SIG-M5 treated with dmso at 0.1 percent for 504 hours (cell line): Measurements from ENCODE around the gene UBE2G1.
"Not testable (repeated sequence)": the region's sequence is repeated elsewhere in the genome, so short reads cannot be mapped to it uniquely, and the experiment has no call there.

Experiments
- DNase-seq: peaks from one replicate; lab custom pipeline; 2025; ENCODE audit not compliant: unreplicated experiment; lab: John Stamatoyannopoulos, UW

The UBE2G1 gene

DNA sequence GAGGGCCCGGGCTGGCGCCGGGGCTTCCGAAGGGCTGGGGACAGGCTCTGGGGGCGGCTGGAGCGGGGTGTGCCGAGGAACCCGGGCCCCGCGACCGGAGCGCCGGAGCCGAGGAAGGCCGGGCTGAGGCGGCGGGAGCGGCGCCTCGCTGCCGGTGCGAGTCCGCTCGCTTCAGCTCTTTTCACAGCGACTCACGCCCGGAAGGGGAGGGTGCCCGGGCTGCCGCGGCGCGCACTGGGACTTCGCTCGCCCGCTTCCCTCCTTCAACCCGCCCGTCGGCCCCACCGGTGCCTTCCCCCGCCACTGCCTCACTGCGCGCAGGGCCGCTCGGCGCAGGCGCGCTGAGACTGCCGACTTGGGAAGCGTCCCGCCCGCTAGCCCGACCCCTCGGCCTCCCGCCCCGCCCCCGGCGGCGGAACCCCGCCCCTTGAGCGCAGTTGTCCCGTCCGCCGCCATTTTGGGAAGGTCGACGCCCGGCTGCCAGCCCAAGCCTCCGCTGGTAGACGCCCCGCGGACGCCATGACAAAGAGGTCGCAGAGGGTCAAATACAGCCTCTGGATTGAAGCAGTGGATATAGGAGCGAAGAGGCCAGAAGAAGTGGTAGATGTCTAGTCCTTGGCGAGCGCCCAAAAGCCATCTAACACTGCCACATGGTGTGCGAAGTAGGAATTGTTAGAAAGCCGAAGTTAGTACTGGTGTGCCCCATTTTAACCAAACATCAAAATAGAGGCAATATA lies at the start of gene UBE2G1:
Gene UBE2G1 (minus strand): TSS at position 349 of the 737 bp plus-strand sequence. CDS start 359 bp downstream, outside the sequence.
- DNase-seq, result peak; percentile 91

DNA sequence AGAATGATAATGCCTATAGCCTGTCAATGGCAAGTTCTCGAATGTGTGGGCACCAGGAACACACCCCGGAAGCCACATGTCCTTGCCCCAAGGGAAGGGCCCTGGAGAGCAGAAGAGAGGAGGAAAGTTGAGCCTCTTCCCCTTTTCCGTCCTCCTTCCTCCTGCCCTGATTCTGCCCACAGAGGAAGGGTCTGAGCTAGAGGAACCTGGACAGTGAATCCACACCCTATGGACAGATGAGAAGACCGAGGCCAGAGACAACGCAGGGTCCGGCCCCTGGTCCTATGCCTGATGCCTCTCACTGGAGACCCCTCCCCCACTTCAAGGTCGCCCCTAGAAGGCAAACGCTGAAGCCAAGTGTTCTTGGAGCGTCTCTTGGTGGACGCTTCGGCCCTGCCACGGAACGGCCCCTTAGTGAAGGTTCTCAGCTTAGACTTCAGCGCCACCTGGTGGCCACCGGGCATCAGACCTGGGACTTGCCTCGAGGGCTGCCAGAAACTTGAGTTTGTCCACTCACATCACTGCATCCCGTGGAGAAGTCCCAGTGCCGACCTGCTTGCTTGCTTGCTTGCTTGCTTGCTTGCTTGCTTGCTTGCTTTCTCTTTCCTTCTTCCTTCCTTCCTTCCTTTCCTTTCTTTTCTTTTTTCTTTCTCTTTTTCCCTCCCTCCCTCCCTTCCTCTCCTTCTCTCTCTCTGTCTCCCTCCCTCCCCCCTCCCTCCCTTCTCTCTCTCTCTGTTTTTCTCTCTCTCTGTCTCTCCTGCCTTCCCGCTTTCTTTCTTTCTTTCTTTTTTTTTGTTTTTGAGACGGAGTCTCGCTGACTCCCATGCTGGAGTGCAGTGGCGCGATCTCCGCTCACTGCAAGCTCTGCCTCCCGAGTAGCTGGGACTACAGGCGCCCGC lies 46.7 kb upstream of the UBE2G1 start:
- DNase-seq, result peak; percentile 74

DNA sequence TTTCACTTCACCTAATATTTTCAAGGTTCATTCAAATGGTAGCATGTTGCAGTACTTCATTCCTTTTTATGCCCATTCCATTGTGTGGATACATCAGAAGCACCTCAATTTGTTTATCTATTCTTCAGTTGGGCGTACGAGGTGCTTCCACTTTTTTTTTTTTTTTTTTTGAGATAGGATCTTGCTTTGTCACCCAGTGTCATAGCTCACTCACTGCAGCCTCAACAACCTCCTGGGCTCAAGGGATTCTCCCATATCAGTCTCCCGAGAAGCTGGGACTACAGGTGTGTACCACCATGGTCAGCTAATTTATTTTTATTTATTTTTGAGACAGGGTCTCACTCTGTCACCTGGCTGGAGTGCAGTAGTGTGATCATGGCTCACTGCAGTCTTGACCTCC lies 44.7 kb upstream of the UBE2G1 start:
- no peak for DNase-seq

DNA sequence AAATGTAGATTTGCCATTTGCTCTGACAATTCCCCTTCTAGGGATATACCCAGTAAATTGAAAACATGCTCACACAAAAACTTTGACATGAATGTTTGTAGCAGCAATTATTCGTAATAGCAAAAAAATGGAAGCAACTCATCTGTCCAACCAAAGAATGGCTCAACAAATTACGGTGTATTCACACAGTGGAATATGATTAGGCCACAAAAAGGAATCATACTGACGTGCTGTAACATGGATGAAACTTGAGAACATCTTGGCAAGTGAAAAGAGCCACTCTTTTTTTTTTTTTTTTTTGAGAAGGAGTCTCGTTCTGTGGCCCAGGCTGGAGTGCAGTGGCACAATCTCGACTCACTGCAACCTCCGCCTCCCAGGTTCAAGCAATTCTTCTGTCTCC lies 43.2 kb upstream of the UBE2G1 start:
- DNase-seq, result no peak

- no peak for DNase-seq
These were observed 41.4 kb upstream of the UBE2G1 start for GRCh38 chr17:4407851-4408250.

- DNase-seq, result no peak
These were observed 40.7 kb upstream of the UBE2G1 start for GRCh38 chr17:4407216-4407615.

DNA sequence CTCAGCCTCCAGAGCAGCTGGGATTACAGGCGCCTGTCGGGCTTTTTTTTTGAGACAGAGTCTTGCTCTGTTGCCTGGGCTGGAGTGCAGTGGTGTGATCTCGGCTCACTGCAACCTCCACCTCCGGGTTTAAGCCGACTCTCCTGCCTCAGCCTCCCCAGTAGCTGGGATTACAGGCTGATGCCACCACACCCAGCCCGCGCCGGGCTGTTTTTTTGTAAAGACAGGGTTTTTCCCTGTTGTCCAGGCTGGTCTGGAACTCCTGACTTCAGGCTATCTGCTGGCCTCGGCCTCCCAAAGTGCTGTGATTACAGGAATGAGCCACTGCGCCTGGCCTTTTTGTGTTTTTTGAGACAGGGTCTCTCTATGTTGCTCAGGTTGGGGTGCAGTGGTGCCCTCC lies 39.9 kb upstream of the UBE2G1 start:
- DNase-seq, result no peak

DNA sequence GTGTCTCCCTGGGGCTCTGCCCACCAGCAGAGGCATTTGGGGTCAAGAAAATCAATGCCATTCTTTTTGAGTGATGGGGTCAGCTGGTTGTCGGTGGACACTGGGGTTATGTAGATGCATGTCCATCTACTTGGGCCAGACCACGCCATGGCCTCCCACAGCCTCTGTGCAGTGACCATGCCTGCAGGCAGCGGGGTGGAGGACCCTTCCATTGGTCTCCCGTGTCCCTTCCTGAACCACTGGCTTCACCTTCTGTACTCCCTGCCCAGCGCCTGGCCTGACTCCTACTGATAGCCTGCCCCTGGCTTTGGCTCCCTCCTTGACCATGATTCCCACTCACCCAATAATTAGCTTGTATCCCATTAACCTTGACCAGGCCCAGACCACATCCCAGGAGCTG lies 39.2 kb upstream of the UBE2G1 start:
- no peak for DNase-seq

- no peak for DNase-seq
These were observed 38.7 kb upstream of the UBE2G1 start for GRCh38 chr17:4405038-4405669.

DNA sequence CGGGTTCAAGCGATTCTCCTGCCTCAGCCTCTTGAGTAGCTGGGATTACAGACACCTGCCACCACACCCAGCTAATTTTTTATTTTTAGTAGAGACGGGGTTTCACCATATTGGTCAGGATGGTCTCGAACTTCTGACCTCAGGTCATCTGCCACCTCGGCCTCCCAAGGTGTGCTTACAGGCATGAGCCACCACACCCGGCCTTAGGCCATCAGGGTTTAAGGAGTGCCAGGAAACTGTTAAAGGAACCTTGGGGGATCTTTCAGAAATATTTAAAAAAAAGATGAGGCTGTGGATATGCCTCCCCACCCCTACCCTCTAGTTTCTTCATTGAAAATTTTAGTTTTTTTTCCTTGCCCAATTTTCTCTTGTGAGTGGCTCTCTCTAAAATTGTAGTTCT lies 31.4 kb upstream of the UBE2G1 start:
- no peak for DNase-seq

DNA sequence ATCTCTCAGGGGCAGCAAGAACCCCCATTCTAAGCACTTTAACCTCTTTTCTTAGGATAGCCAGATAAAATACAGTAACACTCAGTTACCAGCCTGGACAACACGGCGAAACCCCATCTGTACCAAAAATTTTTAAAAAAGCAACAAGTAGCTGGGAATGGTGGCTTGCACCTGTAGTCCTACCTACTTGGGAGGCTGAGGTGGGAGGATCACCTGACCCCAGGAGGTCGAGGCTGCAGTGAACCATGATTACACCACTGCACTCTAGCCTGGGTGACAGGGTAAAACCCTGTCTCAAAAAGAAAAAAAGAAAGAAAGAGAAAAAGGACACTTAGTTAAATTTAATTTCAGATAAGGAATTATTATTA lies 28.6 kb upstream of the UBE2G1 start:
- no peak for DNase-seq

DNA sequence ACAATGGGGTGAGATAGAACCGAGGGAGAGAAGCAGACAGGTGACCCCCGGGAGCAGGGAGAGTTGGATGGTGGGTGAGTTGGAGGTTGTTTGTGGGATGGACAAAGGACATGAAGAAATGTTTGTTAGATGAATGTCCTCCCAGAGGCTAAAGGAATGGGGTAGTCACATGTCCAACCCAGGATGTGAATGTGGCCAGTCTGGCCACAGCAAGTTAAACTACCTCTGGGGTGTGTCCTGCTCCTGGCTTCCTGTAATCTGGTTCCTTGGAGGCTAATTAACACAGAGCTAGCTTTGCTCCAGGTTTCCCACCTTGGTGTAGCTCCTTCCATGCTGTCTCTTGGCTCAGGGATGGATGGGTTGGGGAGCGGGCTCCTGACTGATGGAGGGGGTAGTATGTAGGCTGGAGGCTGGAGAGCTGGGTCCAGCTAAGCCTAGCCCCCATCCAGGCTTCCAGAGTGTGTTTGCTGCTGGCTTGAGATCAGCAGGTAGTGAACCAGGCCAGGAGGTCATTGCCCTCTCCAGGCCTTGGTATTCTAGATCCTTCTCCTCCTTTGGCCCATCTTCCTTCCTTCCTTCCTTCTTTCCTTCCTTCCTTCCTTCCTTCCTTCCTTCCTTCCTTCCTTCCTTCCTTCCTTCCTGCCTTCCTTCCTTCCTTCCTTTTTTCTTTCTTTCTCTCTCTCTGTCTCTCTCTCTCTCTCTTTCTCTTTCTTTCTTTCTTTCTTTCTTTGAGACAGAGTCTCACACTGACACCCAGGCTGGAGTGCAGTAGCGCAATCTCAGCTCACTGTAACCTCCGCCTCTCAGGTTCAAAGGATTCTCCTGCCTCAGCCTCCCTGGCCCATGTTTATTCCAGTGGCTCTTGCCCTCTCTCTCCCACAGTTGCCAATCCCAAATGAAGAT lies 28.0 kb upstream of the UBE2G1 start:
- DNase-seq, result no peak

DNA sequence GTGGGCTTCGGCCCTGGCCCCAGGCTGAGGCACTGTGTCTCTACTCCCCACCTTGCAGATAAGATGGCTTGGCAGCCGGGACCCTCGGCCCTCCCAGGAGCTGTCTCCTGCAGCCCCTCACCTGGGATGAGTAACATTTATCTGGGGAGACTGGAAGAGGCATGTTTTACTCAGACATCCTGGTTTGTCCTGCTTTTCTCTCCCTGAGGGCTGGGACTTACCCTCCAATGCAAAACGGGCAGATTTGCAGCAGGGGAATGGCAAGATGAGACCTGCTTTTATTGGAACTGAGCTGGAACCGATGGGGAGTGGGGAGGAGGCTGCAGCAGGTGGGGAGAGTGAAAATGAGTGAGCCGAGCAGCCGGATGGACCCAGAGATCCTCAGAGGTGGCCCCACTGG lies 27.3 kb upstream of the UBE2G1 start:
- DNase-seq, result no peak

DNA sequence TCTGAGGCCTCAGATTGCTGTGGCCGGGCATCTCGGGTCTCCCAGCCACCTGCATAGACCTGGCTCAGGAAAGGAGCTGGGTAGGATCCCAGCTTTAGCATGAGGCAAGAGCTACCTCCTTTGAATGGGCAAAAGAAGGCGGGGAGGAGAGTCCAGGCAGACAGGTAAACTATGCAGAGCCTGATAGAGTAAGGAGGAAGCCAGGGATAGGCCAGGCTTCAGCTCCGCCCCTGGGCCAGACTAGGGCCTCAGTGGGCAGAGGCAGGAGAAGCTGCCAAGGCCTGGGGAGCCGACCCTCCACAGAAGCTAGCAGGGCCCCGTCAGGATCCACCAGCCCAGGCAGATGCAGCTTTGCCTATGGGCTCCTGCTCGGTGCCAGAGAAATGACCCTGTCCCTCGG lies 22.6 kb upstream of the UBE2G1 start:
- DNase-seq, result no peak

GRCh38 chr17:4387137-4387536 lies 20.7 kb upstream of the UBE2G1 start:
- no peak for DNase-seq

DNA sequence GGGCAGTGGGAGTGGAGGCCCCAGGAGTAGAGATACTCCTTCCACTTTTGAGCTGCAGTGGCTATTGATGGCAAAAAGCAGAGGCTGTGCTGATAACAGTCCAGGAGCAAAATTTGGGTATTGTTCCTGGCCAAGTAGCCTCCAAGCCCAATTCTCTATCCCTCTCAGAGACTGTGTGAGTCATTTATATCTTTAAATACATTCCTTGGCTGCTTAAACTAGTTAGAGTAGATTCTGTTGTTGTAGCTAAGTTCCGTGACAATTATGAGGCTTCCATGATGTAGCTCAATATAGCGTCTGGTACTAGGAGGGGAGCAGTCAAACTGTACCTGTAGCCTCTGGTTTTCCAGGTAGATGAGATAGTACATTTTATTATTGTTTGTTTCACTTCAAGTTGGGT lies 19.9 kb upstream of the UBE2G1 start:
- no peak for DNase-seq

GRCh38 chr17:4381690-4382671 lies 15.5 kb upstream of the UBE2G1 start:
- DNase-seq, result no peak

DNA sequence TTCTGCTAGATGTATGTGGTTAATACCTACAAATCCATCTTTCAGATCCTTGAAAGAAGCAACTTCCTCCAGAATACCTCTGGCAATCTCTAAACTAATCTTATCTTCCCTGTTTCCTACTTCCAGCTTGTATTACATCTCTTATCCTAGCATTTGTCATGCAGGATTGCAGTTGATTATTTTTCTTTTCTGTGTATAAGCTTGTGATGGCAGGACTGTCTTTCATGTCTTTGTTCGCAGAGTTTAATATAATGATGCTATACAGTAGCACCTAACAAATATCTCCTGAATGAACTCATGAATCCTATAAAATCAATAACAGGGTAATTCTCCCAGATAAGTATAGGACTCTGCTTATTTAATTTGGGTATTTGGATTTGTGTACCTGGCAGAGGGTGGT lies 12.2 kb upstream of the UBE2G1 start:
- DNase-seq, result no peak

- DNase-seq, result not testable (repeated sequence)
These were observed 10.8 kb upstream of the UBE2G1 start for GRCh38 chr17:4377247-4377646.
